ENCODE measurements around the gene ZC3H4.

DNA sequence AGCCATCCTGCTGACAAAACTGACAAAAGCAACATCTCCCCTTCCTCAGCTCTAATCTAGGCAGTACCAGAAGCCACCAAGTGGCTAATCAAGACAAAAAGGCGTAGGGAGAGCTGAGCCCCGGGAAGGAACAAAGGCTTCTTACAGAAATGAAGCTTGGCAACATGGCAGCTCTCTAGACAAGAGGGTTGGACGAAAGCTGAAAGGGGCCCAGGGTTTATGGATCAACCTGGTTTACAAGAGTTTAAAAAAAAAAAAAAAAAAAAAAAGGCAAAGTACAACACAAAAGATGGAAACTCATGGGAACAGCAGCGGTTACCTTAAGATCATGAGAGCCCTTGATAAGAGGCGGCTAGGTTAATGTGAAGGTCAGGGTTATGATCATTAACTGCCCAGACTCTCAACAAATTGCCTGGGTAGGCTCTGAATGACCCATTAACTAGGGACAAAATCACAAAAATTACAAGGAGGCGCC is 14.0 kb downstream of the ZC3H4 start:
- TF ChIP-seq, protein P1, sequence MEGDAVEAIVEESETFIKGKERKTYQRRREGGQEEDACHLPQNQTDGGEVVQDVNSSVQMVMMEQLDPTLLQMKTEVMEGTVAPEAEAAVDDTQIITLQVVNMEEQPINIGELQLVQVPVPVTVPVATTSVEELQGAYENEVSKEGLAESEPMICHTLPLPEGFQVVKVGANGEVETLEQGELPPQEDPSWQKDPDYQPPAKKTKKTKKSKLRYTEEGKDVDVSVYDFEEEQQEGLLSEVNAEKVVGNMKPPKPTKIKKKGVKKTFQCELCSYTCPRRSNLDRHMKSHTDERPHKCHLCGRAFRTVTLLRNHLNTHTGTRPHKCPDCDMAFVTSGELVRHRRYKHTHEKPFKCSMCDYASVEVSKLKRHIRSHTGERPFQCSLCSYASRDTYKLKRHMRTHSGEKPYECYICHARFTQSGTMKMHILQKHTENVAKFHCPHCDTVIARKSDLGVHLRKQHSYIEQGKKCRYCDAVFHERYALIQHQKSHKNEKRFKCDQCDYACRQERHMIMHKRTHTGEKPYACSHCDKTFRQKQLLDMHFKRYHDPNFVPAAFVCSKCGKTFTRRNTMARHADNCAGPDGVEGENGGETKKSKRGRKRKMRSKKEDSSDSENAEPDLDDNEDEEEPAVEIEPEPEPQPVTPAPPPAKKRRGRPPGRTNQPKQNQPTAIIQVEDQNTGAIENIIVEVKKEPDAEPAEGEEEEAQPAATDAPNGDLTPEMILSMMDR (IDR thresholded peaks at IDR 0.05) = no peak
- no peak for TF ChIP-seq POLR2AphosphoS5 (IDR thresholded peaks at IDR 0.05)
